Measurements from ENCODE around the gene UQCRHL.

Gene UQCRHL

DNA sequence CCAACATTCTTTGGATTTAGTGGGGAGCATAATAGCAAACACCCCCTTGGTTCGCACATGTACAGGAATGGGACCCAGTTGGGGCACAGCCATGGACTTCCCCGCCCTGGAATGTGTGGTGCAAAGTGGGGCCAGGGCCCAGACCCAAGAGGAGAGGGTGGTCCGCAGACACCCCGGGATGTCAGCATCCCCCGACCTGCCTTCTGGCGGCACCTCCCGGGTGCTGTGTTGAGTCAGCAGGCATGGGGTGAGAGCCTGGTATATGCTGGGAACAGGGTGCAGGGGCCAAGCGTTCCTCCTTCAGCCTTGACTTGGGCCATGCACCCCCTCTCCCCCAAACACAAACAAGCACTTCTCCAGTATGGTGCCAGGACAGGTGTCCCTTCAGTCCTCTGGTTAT lies 21.8 kb downstream of the UQCRHL start:
- no peak for DNase-seq (ENCODE audit: extremely low spot score)
- TF ChIP-seq FOXM1 (IDR thresholded peaks at IDR 0.05; ENCODE audit: borderline replicate concordance) (no peak), ZNF384 (IDR thresholded peaks at IDR 0.05) (no peak), SP1 (IDR thresholded peaks at IDR 0.05) (no peak), ARNT (IDR thresholded peaks at IDR 0.05) (no peak)
- ChIA-PET POLR2A (no interaction called here), CTCF (no interaction called here)

DNA sequence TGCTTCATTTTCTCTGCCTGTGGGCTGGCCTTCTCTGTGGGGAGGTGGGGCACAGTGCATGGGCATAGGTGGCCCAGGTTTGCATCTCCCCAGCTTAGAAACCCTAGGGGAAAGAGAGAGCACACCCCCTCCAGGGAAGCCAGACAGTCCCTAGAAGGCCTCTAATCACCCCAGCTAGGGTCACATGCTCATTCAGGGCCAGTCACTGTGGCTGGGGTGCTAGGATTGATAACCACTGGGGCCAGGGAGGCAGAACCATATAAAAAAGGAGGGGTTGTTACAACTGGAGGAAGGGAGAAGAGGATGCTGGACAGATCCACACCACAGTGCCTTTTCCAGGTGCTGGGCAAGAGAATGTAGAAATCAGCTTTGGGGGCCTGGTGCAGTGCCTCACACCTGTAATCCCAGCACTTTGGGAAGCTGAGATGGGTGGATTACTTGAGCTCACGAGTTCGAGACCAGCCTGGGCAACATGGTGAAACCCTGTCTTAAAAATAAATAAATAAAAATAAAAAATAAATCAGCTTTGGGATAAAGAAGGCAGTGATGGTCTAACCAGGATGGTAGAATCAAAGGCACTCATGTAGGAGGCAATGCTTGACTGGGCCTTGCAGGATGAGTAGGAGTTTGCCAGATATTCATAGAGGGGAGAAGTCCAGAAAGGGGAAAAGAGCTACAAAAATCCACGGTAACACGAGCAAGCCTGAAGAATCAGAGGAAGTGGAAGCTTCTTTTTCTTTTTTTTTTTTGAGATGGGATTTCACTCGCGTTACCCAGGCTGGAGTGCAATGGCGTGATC lies 29.3 kb downstream of the UQCRHL start:
- POLR2A ChIA-PET, result no interaction called here
- CTCF ChIA-PET, result no interaction called here
- DNase-seq (ENCODE audit: extremely low spot score), result no peak
- TF ChIP-seq NFRKB (IDR thresholded peaks at IDR 0.05), result no peak
- no peak for TF ChIP-seq LEF1 (IDR thresholded peaks at IDR 0.05; ENCODE audit: borderline replicate concordance)
- no peak for TF ChIP-seq SP1 (IDR thresholded peaks at IDR 0.05)
- no peak for TF ChIP-seq BHLHE40 (IDR thresholded peaks at IDR 0.05; ENCODE audit: borderline replicate concordance)
- TF ChIP-seq HDGF (IDR thresholded peaks at IDR 0.05; ENCODE audit: borderline replicate concordance), result no peak
- no peak for TF ChIP-seq ZNF384 (IDR thresholded peaks at IDR 0.05)
- no peak for TF ChIP-seq L3MBTL2 (conservative IDR thresholded peaks at IDR 0.05)
- no peak for TF ChIP-seq TARDBP (IDR thresholded peaks at IDR 0.05)
- no peak for TF ChIP-seq FOXK2 (IDR thresholded peaks at IDR 0.05)

DNA sequence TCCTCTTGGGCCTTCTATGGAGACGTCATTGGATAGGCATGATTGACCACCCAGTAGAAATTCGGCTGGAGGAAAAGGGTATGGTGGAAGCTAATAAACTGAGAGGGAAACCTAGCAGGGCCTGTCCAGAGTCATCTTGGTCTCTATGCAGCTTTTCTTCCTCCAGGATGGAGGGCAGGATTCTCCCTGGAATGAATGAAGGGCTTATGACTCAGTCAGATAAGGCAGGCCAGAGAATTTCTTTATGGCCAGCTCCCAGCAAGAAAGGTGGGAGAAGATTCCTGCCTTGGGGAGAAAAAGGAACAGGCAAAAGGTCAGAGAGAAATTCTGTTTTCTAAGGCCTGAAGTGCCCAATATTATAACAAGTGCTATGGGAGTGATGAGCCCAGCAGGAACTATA lies 31.7 kb downstream of the UQCRHL start:
- DNase-seq (ENCODE audit: extremely low spot score), result no peak
- ChIA-PET CTCF (no interaction called here), POLR2A (interaction anchor here (0.8 kb wide), 1 partner anchor 10 kb away, joined by 3 read pairs; no protein-coding TSS in a partner anchor)
- TF ChIP-seq FOXA1 (IDR thresholded peaks at IDR 0.05) (no peak), CTBP1 (IDR thresholded peaks at IDR 0.05; ENCODE audit: borderline replicate concordance) (no peak), ELF4 (IDR thresholded peaks at IDR 0.05) (no peak), LEF1 (IDR thresholded peaks at IDR 0.05; ENCODE audit: borderline replicate concordance) (no peak), ARNT (IDR thresholded peaks at IDR 0.05) (no peak), SUZ12 (IDR thresholded peaks at IDR 0.05) (no peak), NFRKB (IDR thresholded peaks at IDR 0.05) (no peak), FOXK2 (IDR thresholded peaks at IDR 0.05) (no peak), TARDBP (IDR thresholded peaks at IDR 0.05) (no peak), HDGF (IDR thresholded peaks at IDR 0.05; ENCODE audit: borderline replicate concordance) (no peak), SP1 (IDR thresholded peaks at IDR 0.05) (no peak), L3MBTL2 (conservative IDR thresholded peaks at IDR 0.05) (no peak), ZNF384 (IDR thresholded peaks at IDR 0.05) (no peak), BHLHE40 (IDR thresholded peaks at IDR 0.05; ENCODE audit: borderline replicate concordance) (no peak), FOXM1 (IDR thresholded peaks at IDR 0.05; ENCODE audit: borderline replicate concordance) (no peak)
- TF ChIP-seq, protein P1, sequence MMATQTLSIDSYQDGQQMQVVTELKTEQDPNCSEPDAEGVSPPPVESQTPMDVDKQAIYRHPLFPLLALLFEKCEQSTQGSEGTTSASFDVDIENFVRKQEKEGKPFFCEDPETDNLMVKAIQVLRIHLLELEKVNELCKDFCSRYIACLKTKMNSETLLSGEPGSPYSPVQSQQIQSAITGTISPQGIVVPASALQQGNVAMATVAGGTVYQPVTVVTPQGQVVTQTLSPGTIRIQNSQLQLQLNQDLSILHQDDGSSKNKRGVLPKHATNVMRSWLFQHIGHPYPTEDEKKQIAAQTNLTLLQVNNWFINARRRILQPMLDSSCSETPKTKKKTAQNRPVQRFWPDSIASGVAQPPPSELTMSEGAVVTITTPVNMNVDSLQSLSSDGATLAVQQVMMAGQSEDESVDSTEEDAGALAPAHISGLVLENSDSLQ (IDR thresholded peaks at IDR 0.05), result no peak

DNA sequence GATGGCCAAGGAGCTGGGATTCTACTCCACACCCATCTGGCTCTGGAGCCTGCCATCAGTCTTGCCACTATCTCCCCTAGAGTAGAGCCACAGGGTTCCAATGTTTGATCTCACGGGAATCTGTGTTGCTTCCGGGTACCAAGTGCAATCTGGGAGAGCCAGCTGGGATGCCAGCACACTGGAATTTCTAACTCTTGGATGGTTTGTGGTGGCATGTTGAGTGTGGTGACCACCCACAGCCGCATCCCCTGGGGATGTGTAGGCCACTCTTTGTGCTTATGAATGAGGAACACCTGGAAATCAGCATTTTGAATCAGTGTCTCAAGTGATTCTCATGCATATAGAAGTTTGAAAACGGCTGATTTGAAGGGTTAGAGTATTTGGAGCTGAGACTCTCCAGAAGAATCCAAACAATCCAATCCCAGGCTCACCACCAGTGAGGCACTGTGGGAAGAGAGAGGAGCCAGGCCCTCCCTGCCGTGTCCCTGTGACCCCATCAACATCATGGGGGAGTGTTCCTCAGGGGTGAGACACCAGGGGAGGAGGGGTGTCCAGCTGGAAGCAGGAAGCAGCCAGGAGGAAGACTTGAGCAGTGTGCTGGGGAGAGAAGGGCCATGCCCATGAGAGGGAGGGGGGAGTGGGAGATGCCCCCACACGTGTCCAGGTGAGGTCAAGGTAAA lies 35.5 kb downstream of the UQCRHL start:
- ChIA-PET POLR2A (no interaction called here), CTCF (no interaction called here)
- no peak for TF ChIP-seq FOXA1 (IDR thresholded peaks at IDR 0.05)
- no peak for TF ChIP-seq ZNF384 (IDR thresholded peaks at IDR 0.05)
- TF ChIP-seq, protein P1 (IDR thresholded peaks at IDR 0.05), result no peak
- no peak for TF ChIP-seq LEF1 (IDR thresholded peaks at IDR 0.05; ENCODE audit: borderline replicate concordance)
- no peak for TF ChIP-seq BHLHE40 (IDR thresholded peaks at IDR 0.05; ENCODE audit: borderline replicate concordance)
- TF ChIP-seq L3MBTL2 (conservative IDR thresholded peaks at IDR 0.05), result no peak
- TF ChIP-seq HDGF (IDR thresholded peaks at IDR 0.05; ENCODE audit: borderline replicate concordance), result no peak
- no peak for TF ChIP-seq ELF4 (IDR thresholded peaks at IDR 0.05)
- no peak for TF ChIP-seq SP1 (IDR thresholded peaks at IDR 0.05)
- TF ChIP-seq TARDBP (IDR thresholded peaks at IDR 0.05), result no peak
- TF ChIP-seq SUZ12 (IDR thresholded peaks at IDR 0.05), result no peak
- no peak for TF ChIP-seq CTBP1 (IDR thresholded peaks at IDR 0.05; ENCODE audit: borderline replicate concordance)
- no peak for TF ChIP-seq ARNT (IDR thresholded peaks at IDR 0.05)
- no peak for TF ChIP-seq NFRKB (IDR thresholded peaks at IDR 0.05)
- no peak for TF ChIP-seq FOXM1 (IDR thresholded peaks at IDR 0.05; ENCODE audit: borderline replicate concordance)
- no peak for TF ChIP-seq FOXK2 (IDR thresholded peaks at IDR 0.05)
- DNase-seq (ENCODE audit: extremely low spot score), result no peak

DNA sequence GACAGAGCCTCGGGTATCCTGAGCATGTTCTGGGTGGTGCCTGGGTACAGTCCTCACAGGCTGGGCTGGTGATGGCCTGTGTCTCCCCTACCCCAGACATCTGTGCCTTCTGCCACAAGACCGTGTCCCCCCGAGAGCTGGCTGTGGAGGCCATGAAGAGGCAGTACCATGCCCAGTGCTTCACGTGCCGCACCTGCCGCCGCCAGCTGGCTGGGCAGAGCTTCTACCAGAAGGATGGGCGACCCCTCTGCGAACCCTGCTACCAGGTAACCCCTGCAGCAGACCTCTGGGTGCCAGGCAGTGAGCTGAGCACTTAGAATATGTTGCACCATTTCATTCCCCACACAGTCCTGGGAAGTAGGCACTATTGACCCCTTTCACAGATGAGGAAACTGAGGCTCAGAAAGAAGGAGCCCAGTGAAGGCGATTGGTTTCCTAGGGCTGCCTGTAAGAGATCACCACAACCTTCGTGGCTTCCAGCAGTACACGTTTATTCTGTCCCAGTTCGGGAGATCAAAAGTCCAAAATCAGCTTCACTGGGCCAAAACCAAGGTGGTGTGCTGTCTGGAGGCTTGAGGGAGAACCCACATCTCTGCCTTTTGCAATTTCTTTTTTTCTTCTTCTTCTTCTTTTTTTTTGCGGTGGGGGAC lies 37.0 kb downstream of the UQCRHL start:
- POLR2A ChIA-PET, result no interaction called here
- TF ChIP-seq HDGF (IDR thresholded peaks at IDR 0.05; ENCODE audit: borderline replicate concordance), result no peak
- TF ChIP-seq SP1 (IDR thresholded peaks at IDR 0.05), result no peak
- no peak for TF ChIP-seq CTBP1 (IDR thresholded peaks at IDR 0.05; ENCODE audit: borderline replicate concordance)
- TF ChIP-seq SUZ12 (IDR thresholded peaks at IDR 0.05), result no peak
- no peak for TF ChIP-seq TARDBP (IDR thresholded peaks at IDR 0.05)
- no peak for DNase-seq (ENCODE audit: extremely low spot score)
- CTCF ChIA-PET, result no interaction called here

DNA sequence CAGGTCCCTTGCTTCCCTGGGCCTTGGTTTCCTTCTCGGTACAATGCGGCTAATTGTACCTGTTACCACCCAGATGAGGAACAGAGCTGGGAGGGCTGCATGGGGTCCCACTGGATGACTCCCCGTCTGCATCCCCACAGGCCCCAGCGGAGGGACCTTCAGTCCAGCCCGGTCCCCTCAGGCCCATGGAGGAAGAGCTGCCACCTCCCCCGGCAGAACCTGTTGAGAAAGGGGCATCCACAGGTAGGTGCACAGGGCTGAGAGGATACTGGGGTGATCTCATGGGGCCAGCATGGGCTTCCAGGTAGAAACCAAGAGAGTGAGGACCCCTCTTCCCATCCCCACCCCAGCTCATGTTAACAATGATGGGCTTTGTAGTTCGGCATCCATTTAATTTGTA lies 39.1 kb downstream of the UQCRHL start:
- no peak for DNase-seq (ENCODE audit: extremely low spot score)
- TF ChIP-seq SP1 (IDR thresholded peaks at IDR 0.05) (no peak), ZNF384 (IDR thresholded peaks at IDR 0.05) (no peak), TARDBP (IDR thresholded peaks at IDR 0.05) (no peak), HDGF (IDR thresholded peaks at IDR 0.05; ENCODE audit: borderline replicate concordance) (no peak), FOXM1 (IDR thresholded peaks at IDR 0.05; ENCODE audit: borderline replicate concordance) (no peak), SUZ12 (IDR thresholded peaks at IDR 0.05) (no peak), L3MBTL2 (conservative IDR thresholded peaks at IDR 0.05) (no peak), FOXK2 (IDR thresholded peaks at IDR 0.05) (no peak), NFRKB (IDR thresholded peaks at IDR 0.05) (no peak), FOXA1 (IDR thresholded peaks at IDR 0.05) (no peak)
- ChIA-PET POLR2A (interaction anchor here (1.4 kb wide), 1 partner anchor 9 kb away, joined by 3 read pairs; the partner anchor contains the start of gene FBLIM1), CTCF (no interaction called here)
